Fibroblast of pulmonary artery (primary cell): ENCODE data around the gene FRAS1.

Experiments used
- DNase-seq: peaks from one replicate; pipeline ENCODE4 v3.0.0-alpha.2; 2010; ENCODE audit warnings: low read depth
- H3K4me3 ChIP-seq: replicated peaks from 2 replicates; pipeline ENCODE4 v1.5.1; 2011; ENCODE audit warnings: low read depth, mild to moderate bottlenecking, control low read depth, low read length, moderate library complexity
- TF ChIP-seq, protein P1 (sequence below): IDR thresholded peaks from 2 replicates; pipeline ENCODE4 v1.5.1; 2011; ENCODE audit warnings: mild to moderate bottlenecking, control low read depth, low read length, inconsistent platforms; ENCODE audit errors: missing control alignments

Gene FRAS1

DNA sequence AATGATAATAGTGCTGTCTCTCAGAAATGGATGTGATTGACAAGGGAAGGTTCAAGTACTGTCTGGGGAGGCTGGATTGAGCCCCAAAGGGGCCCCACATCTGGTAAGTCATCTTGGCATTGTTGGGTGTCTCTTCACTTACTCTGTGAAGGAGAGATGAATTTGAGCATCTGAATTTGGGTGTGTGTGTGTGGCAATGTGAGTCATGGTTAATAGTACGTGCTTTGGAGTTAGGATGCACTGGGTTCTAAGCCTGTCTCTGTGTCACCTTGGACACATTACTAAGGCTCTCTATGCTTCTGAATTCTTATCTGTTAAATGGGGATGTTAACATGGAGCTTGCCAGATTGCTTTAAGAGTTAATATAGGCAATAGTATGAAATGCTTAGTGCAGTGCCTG, 80.4 kb downstream of the FRAS1 start:
- no peak for DNase-seq
- H3K4me3 ChIP-seq = no peak overlapping the region
- TF ChIP-seq, protein P1, sequence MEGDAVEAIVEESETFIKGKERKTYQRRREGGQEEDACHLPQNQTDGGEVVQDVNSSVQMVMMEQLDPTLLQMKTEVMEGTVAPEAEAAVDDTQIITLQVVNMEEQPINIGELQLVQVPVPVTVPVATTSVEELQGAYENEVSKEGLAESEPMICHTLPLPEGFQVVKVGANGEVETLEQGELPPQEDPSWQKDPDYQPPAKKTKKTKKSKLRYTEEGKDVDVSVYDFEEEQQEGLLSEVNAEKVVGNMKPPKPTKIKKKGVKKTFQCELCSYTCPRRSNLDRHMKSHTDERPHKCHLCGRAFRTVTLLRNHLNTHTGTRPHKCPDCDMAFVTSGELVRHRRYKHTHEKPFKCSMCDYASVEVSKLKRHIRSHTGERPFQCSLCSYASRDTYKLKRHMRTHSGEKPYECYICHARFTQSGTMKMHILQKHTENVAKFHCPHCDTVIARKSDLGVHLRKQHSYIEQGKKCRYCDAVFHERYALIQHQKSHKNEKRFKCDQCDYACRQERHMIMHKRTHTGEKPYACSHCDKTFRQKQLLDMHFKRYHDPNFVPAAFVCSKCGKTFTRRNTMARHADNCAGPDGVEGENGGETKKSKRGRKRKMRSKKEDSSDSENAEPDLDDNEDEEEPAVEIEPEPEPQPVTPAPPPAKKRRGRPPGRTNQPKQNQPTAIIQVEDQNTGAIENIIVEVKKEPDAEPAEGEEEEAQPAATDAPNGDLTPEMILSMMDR = no peak

DNA sequence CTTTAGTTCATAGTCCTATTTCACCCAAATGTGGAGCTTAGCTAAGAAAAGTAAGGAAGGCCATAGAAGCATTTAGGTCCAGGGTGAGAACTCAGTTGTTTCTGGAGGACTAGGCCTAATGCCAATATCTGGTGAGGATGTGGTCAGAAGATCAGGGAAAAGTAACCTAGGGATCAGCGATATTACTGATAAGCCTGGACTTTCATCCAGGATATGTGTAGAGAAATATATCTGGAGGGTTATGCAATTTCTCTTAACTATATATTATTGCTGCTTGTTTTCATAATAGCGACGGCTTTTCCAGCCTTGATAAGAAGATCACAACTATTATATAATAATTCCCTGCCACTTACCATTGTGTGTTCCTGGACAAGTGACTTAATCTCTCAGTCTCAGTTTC, 81.1 kb downstream of the FRAS1 start:
- DNase-seq = no peak
- TF ChIP-seq, protein P1 = no peak
- H3K4me3 ChIP-seq = no peak overlapping the region

DNA sequence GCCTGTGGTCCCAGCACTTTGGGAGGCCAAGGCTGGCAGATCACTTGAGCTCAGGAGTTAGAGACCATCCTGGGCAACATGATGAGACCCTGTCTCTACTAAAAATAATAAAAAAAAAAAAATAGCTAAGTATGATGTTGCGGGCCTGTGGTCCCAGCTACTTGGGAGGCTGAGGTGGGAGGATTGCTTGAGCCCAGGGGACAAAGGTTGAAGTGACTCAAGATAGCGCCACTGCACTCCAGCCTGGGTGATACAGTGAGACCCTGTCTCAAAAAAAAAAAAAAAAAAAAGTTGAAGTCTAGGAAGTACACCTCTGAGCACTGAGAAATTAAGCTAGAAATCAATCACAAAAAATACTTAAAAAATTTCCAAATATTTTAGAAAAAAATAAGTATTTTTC, 86.5 kb downstream of the FRAS1 start:
- H3K4me3 ChIP-seq = no peak overlapping the region
- no peak for DNase-seq
- TF ChIP-seq, protein P1 = no peak

DNA sequence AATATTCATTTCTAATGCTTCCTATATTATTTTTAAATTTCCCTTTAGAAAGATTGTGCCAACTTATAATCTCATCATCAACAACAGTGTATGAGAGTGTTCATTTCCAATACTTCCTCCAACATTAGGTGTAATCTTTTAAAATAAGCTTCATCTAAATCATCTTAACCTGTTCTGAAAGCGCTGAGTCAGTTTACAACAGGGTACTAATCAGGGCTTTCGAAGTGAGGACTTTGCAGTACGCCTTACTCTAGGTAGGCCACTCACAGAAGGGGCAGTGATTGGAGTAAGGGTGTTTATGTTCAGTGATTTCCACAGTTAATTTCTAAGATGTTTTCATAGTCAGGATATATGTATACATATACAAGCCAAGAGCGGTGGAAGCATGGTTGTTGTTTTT, 87.9 kb downstream of the FRAS1 start:
- H3K4me3 ChIP-seq = no peak overlapping the region

DNA sequence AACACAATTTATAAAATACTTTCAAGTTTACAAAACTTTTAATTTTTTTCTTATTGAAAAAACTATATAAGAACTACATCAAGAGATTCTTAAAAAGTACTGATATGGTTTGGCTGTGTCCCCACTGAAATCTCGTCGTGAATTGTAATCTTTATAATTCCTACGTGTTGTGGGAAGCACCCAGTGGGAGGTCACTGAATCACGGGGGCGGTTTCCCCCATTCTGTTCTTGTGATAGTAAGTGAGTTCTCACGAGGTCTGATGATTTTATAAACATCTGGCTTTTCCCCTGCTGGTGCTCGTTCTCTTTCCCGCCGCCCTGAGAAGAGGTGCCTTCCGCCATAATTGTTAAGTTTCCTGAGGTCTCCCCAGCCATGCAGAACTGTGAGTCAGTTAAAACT, 88.5 kb downstream of the FRAS1 start:
- H3K4me3 ChIP-seq = no peak overlapping the region
- DNase-seq = no peak
- TF ChIP-seq, protein P1 = no peak

More for the DNA sequence above, 87.9 kb downstream of the FRAS1 start:
- TF ChIP-seq, protein P1 = no peak
- DNase-seq = no peak

DNA sequence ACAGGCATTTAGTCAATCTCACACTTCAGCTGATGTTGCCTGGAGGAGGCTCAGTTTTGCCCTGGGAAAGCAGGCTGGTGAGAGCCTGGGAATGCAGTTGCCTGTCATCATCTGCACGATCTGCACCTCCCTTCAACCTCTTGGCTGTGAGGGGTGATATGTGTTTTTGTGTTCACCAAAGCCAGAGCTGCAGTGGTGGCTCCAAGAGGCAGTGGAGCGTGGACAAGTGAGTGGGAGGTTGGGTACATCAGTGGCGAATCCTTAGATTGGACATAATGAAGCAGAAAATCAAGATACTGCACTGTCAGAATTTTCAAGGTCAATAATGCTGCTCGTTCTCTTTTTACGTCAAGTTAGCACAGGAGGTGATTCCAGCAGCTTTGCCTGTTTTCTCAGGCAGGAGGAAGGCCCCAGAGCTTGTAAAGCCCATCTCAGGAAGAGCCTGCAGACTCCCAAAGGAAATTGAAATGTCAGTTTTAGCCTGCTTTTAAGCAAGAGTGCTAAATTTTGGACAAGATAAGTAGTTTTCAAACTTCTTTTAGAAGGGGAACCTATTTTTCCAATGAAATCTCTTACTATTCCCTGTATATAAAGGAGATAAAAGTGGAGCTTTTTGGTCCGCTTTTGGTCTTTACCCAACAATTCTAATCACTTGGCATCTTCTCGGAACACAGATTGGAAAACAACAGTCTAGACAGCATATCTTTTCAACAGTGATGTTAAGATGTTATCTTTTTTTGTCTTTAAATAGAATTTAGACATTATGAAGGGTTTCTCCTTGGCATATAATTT, 92.8 kb downstream of the FRAS1 start:
- no peak overlapping the region for H3K4me3 ChIP-seq
- TF ChIP-seq, protein P1 = no peak
- DNase-seq = no peak

DNA sequence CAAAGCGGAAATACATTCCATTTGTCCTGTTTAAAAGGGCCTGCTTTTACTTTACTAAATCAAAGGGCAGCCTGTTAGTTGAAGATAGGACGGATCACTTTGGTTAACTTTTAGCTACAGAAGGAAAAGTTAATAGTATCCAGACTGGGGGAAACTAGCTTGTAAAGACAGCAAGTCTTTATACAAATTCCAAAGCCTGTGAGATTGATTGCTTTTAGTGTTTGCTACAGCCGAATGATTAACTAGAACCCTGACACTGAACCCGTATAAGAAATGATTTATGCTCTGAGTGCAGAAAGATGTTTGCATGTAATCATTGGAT, 93.4 kb downstream of the FRAS1 start:
- H3K4me3 ChIP-seq = no peak overlapping the region
- TF ChIP-seq, protein P1 = no peak

More for the DNA sequence above, 93.4 kb downstream of the FRAS1 start:
- no peak for DNase-seq
